ENCODE measurements around the gene PCDHA9.

DNA sequence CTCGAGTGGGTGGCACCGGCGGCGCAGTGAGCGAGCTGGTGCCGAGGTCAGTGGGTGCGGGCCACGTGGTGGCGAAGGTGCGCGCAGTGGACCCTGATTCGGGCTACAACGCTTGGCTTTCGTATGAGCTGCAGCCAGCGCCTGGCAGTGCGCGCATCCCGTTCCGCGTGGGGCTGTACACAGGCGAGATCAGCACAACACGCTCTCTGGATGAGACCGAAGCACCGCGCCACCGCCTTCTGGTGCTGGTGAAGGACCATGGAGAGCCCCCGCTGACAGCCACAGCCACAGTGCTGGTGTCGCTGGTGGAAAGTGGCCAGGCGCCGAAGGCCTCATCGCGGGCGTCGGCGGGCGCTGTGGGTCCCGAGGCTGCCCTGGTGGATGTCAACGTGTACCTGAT is 24.7 kb upstream of the PCDHA9 start:
- no peak for TF ChIP-seq RAD21 (IDR thresholded peaks at IDR 0.05; ENCODE audit: low read depth)
- TF ChIP-seq TAF1 (IDR thresholded peaks at IDR 0.05; ENCODE audit: low read depth): no peak
- TF ChIP-seq, protein P1, sequence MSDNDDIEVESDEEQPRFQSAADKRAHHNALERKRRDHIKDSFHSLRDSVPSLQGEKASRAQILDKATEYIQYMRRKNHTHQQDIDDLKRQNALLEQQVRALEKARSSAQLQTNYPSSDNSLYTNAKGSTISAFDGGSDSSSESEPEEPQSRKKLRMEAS (IDR thresholded peaks at IDR 0.05): no peak
- TF ChIP-seq EP300 (IDR thresholded peaks at IDR 0.05; ENCODE audit: borderline replicate concordance): no peak
